Body of pancreas (tissue), 4 donors: ENCODE data around the gene TNIK. TPM values are rescaled to one million over a fixed set of nuclear protein-coding genes. Genes with fewer than 3 reads are reported as not detected.

Experiments used
- ATAC-seq: fragments of 150-250 bp; one replicate; pipeline ENCODE4 v1.9.1; 2016
- DNase-seq, 4 donors: peaks; one replicate each; pipeline ENCODE4 v3.0.0-alpha.2; 2019
- H3K27ac ChIP-seq, 4 donors: fragments of 200-600 bp; sonication (generic); 1 replicate in 3 of 4; 2 replicates in 1 of 4; pipeline versions ENCODE4 v1.5.1 to v1.6.1; 2016 to 2019; ENCODE audit warnings: mild to moderate bottlenecking in 1 of 4, mixed read lengths in 1 of 4, moderate library complexity in 1 of 4
- H3K27me3 ChIP-seq, 2 donors: fragments of 200-600 bp; sonication (generic); one replicate each; pipeline ENCODE4 v1.6.0; 2016; ENCODE audit warnings: mild to moderate bottlenecking in 1 of 2
- H3K36me3 ChIP-seq, 2 donors: fragments of 200-600 bp; sonication (generic); replicated peaks in 1 of 2; 2 replicates each; pipeline ENCODE4 v1.5.1; 2016; ENCODE audit warnings: low read depth in 2 of 2; ENCODE audit not compliant: insufficient read depth in 1 of 2
- H3K4me1 ChIP-seq: fragments of 200-600 bp; sonication (generic); one replicate; pipeline ENCODE4 v1.6.0; 2016
- H3K4me3 ChIP-seq, 2 donors: fragments of 200-600 bp; sonication (generic); 1 replicate in 1 of 2; 2 replicates in 1 of 2; pipeline ENCODE4 v1.5.1; 2016 to 2019
- H3K9me3 ChIP-seq, 3 donors: fragments of 200-600 bp; sonication (generic); 1 replicate in 2 of 3; 2 replicates in 1 of 3; pipeline ENCODE4 v1.5.1; 2016
- CTCF ChIP-seq, 7 experiments: fragments of 450-650 bp in 4 of 7; fragments of 200-600 bp in 3 of 7; sonication (generic) in 3 of 7; IDR thresholded peaks; one replicate each; pipeline ENCODE4 v1.5.1; 2016 to 2019; ENCODE audit warnings: antibody characterized with exemption in 7 of 7
- POLR2A ChIP-seq, 3 donors: fragments of 450-650 bp; IDR thresholded peaks; one replicate each; pipeline ENCODE4 v1.6.1; 2016; ENCODE audit warnings: antibody characterized with exemption in 3 of 3, mild to moderate bottlenecking in 2 of 3
- WGBS, 2 donors: methylation state at CpG; one replicate each; pipeline ENCODE4 v1.1.5; 2017; 5-methylcytosine and 5-hydroxymethylcytosine counted together
- intact Hi-C: fragments of 100-400 bp; cut with DNase I; formaldehyde crosslinking; loops from one replicate; pipeline ENCODE4 v1.15.1; 2023
- total RNA-seq, 2 donors: library from RNA; depleted of rRNA; stranded (reverse); fragments of >200 nt; gene quantifications; one replicate each; pipeline ENCODE4 v1.1.0, GENCODE V29; 2016

TNIK gene
- total RNA-seq, 2 donors from 2014 or later: 7.6 to 9.6 TPM

- intact Hi-C loops: no loop called here
- H3K27ac ChIP-seq: no peak overlapping the region
- peak in 2 of 3 donors; percentile 11 to 25 for TF ChIP-seq POLR2A (IDR thresholded peaks at IDR 0.05)
- TF ChIP-seq CTCF (IDR thresholded peaks at IDR 0.05): no peak
- ATAC-seq (peak; percentile 40), DNase-seq (peak in 3 of 4 donors; percentile 16 to 52 (median 36))
- peaks cover 38% of the 10 kb centered on the region for H3K4me1 ChIP-seq
- no peaks in the 10 kb centered on the region for H3K36me3 ChIP-seq
- H3K27me3 ChIP-seq: no peaks in the 10 kb centered on the region
- 79 to 88% methylated on average over 6 of the region's 6 CpGs for WGBS, 2 donors
- no peak overlapping the region for H3K4me3 ChIP-seq
- no peaks in the 10 kb centered on the region for H3K9me3 ChIP-seq
Measured at GRCh38 chr3:171173736-171174135, 286.5 kb downstream of the TNIK start.

DNA sequence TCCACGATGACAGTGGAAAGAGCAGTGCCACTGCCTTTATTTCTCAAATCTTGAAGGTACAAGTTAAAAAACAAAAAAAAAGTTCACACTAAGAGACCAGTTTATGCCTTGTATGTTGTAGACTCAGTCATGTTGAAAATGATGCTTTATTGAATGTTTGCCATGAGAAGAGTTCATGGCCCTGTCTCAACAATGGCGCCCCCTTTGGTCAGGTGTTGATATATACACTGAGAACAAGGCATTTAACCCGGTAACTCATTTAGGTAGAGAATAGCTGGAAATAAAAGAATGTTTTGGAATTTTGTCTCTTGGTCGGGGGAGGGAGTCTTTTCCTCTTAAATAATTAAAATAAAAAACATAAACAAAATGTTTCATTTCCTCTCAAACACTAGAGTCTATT is 288.1 kb downstream of the TNIK start:
- intact Hi-C loops: no loop called here
- 80 to 81% methylated on average over 4 of the region's 4 CpGs for WGBS, 2 donors
- TF ChIP-seq POLR2A (IDR thresholded peaks at IDR 0.05) (no peak), CTCF (IDR thresholded peaks at IDR 0.05) (no peak)

GRCh38 chr3:171169866-171170265 is 290.3 kb downstream of the TNIK start:
- DNase-seq (no peak), ATAC-seq (no peak)
- WGBS, 2 donors: 33 to 36% methylated on average over 1 of the region's 1 CpG
- no peaks in the 10 kb centered on the region for H3K27me3 ChIP-seq
- H3K4me1 ChIP-seq: peaks cover 33% of the 10 kb centered on the region
- no peak overlapping the region for H3K4me3 ChIP-seq
- intact Hi-C loops: loop anchor here (10.0 kb wide), 1 partner anchor 215 kb away; no protein-coding TSS in a partner anchor
- H3K27ac ChIP-seq: no peak overlapping the region
- no peaks in the 10 kb centered on the region for H3K9me3 ChIP-seq
- TF ChIP-seq CTCF (IDR thresholded peaks at IDR 0.05): no peak
- TF ChIP-seq POLR2A (IDR thresholded peaks at IDR 0.05): no peak
- H3K36me3 ChIP-seq: no peaks in the 10 kb centered on the region

More for the DNA sequence above, 288.1 kb downstream of the TNIK start:
- Histone ChIP-seq H3K4me3 (no peak overlapping the region), H3K27me3 (no peaks in the 10 kb centered on the region), H3K27ac (peak overlapping the region in 3 of 4 donors; percentile 15 to 70 (median 40)), H3K36me3 (no peaks in the 10 kb centered on the region), H3K4me1 (peaks cover 38% of the 10 kb centered on the region), H3K9me3 (no peaks in the 10 kb centered on the region)
- no peak for ATAC-seq
- no peak for DNase-seq

GRCh38 chr3:171169443-171169842 is 290.8 kb downstream of the TNIK start:
- ATAC-seq (no peak), DNase-seq (no peak)
- Histone ChIP-seq H3K4me1 (peaks cover 30% of the 10 kb centered on the region), H3K27me3 (no peaks in the 10 kb centered on the region), H3K27ac (no peak overlapping the region), H3K36me3 (no peaks in the 10 kb centered on the region), H3K9me3 (no peaks in the 10 kb centered on the region), H3K4me3 (no peak overlapping the region)
- TF ChIP-seq CTCF (IDR thresholded peaks at IDR 0.05) (no peak), POLR2A (IDR thresholded peaks at IDR 0.05) (no peak)
- intact Hi-C loops: loop anchor here (10.0 kb wide), 1 partner anchor 215 kb away; no protein-coding TSS in a partner anchor
- whole genome bisulfite sequencing, 2 donors: 72 to 96% methylated on average over 2 of the region's 2 CpGs

DNA sequence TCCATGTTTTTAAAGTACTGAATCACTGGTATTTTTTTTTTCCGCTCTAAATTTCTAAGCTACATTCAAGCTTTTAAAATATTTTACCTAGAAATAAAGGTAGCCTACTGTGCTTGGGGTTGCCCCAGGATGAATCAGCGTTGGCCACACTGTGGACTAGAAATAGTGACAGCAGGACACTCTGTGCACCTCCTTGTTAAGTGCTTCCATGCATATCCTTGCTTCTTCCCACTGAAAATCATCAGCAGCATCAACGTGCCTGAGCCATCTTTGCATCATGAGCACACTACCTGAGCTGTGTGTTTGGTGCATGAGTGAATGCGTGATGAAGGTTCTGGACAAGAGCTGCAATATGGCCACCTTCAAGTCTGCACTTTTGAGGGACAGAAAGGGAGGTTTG is 291.7 kb downstream of the TNIK start:
- Histone ChIP-seq H3K4me3 (no peak overlapping the region), H3K27ac (peak overlapping the region in 1 of 4 donors; percentile 6), H3K36me3 (no peaks in the 10 kb centered on the region), H3K9me3 (no peaks in the 10 kb centered on the region), H3K27me3 (no peaks in the 10 kb centered on the region), H3K4me1 (peaks cover 30% of the 10 kb centered on the region)
- intact Hi-C loops: loop anchor here (10.0 kb wide), 1 partner anchor 214 kb away; no protein-coding TSS in a partner anchor
- DNase-seq (no peak), ATAC-seq (no peak)
- 88 to 93% methylated on average over 4 of the region's 4 CpGs for WGBS, 2 donors
- no peak for TF ChIP-seq POLR2A (IDR thresholded peaks at IDR 0.05)
- no peak for TF ChIP-seq CTCF (IDR thresholded peaks at IDR 0.05)
